CD4-positive, alpha-beta T cell treated with Interleukin-4 for 4 hours (primary cell): ENCODE results near the gene CCDC40.
"Not testable (repeated sequence)": the region's sequence is repeated elsewhere in the genome, so short reads cannot be mapped to it uniquely, and the experiment has no call there.

Experiments
- DNase-seq: peaks from one replicate; pipeline ENCODE4 v3.0.0-alpha.2; 2020

CCDC40 gene

GRCh38 chr17:80024206-80024972, 12.1 kb upstream of the CCDC40 start:
- no peak for DNase-seq

GRCh38 chr17:80025140-80025539, 11.3 kb upstream of the CCDC40 start:
- DNase-seq: no peak

- no peak for DNase-seq
These were observed 10.6 kb upstream of the CCDC40 start for GRCh38 chr17:80025796-80026195.

- DNase-seq: no peak
These were observed 9.9 kb upstream of the CCDC40 start for GRCh38 chr17:80026359-80027042.

- DNase-seq: no peak
These were observed 9.4 kb upstream of the CCDC40 start for GRCh38 chr17:80027043-80027435.

GRCh38 chr17:80028030-80028429, 8.4 kb upstream of the CCDC40 start:
- DNase-seq: no peak

GRCh38 chr17:80029258-80029974, 7.0 kb upstream of the CCDC40 start:
- no peak for DNase-seq

GRCh38 chr17:80030730-80031410, 5.6 kb upstream of the CCDC40 start:
- DNase-seq: no peak

GRCh38 chr17:80031691-80032430, 4.6 kb upstream of the CCDC40 start:
- DNase-seq: no peak

- no peak for DNase-seq
These were observed 3.7 kb upstream of the CCDC40 start for GRCh38 chr17:80032614-80033171.

- no peak for DNase-seq
These were observed 2.6 kb upstream of the CCDC40 start for GRCh38 chr17:80033840-80034239.

- DNase-seq: peak; percentile 34
These were observed 1.4 kb upstream of the CCDC40 start for GRCh38 chr17:80034791-80035686.

- no peak for DNase-seq
These were observed 830 bp upstream of the CCDC40 start, which contains the start of gene TBC1D16 for GRCh38 chr17:80035687-80035936. TBC1D16 (minus strand) TSS chr17:80035872; CDS start chr17:80013547, 22,325 bp downstream.

- peak; percentile 17 for DNase-seq
These were observed 454 bp downstream of the CCDC40 start for GRCh38 chr17:80036715-80037477.

GRCh38 chr17:80043963-80044362, 7.5 kb downstream of the CCDC40 start:
- no peak for DNase-seq

GRCh38 chr17:80045703-80046102, 9.3 kb downstream of the CCDC40 start:
- no peak for DNase-seq

GRCh38 chr17:80046709-80047108, 10.3 kb downstream of the CCDC40 start:
- DNase-seq: not testable (repeated sequence)

- no peak for DNase-seq
These were observed 10.7 kb downstream of the CCDC40 start for GRCh38 chr17:80047176-80047575.

GRCh38 chr17:80049986-80050385, 13.5 kb downstream of the CCDC40 start:
- no peak for DNase-seq

- no peak for DNase-seq
These were observed 14.3 kb downstream of the CCDC40 start for GRCh38 chr17:80050706-80051105.
